SHP77 (cell line): ENCODE measurements around the gene PALS2.
A peak's percentile ranks its signal among the peaks of the same experiment; 100 is the strongest.

Experiments used
- DNase-seq, 2 experiments: peaks; one replicate each; lab custom pipeline; 2025; lab: John Stamatoyannopoulos, UW

Gene PALS2, protein sequence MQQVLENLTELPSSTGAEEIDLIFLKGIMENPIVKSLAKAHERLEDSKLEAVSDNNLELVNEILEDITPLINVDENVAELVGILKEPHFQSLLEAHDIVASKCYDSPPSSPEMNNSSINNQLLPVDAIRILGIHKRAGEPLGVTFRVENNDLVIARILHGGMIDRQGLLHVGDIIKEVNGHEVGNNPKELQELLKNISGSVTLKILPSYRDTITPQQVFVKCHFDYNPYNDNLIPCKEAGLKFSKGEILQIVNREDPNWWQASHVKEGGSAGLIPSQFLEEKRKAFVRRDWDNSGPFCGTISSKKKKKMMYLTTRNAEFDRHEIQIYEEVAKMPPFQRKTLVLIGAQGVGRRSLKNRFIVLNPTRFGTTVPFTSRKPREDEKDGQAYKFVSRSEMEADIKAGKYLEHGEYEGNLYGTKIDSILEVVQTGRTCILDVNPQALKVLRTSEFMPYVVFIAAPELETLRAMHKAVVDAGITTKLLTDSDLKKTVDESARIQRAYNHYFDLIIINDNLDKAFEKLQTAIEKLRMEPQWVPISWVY

DNA sequence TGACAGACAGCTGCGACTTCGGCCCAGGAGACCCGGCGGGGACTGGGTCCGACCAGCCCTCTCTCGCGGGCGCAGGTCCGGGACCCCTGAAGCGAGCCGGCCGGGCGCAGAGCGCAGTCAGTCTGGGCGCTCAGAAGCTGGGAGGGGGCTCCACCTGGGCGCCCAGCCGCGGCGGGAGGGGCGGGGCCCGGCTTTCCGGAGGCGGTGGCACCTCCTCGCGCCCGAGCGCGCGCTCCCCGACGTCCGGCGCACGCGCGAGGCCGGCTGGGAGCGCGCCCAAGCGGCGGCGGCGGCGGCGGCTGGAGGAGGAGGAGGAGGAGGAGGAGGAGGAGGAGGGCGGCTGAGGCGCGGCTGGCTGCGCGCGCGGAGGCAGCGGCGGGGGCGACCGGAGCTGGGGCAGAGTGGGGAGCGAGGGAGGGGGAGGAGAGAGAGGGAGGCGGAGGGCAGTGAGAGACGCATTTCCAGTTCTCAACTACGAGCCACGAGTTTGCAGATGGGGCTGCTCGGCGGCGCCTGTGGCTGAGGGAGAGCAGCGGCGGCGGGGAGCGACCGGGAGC lies at the start of gene PALS2:
PALS2 (plus strand) TSS at position 456 of the 557 bp plus-strand sequence. CDS start 50,216 bp downstream, outside the sequence.
- DNase-seq, result peak; percentile 39 to 83

DNA sequence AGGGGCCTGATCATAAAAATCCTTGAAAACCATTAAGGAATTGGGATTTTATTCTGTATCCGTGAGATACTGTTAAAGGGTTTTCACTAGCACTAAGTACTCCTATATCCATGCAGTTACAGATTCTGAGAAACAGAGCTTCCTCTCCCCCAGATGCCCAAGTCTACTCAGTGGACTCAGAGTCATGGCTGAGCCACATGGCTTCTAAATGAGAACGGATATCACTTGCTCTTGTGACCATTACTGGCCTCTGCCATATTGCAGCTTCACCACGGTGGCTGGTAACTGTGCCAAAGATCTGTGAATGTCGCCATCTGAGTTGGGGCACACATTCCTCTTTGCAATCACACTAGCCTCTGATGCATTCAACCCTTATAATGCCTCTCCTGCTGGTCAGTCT lies 42.0 kb upstream of the PALS2 start:
- no peak for DNase-seq

DNA sequence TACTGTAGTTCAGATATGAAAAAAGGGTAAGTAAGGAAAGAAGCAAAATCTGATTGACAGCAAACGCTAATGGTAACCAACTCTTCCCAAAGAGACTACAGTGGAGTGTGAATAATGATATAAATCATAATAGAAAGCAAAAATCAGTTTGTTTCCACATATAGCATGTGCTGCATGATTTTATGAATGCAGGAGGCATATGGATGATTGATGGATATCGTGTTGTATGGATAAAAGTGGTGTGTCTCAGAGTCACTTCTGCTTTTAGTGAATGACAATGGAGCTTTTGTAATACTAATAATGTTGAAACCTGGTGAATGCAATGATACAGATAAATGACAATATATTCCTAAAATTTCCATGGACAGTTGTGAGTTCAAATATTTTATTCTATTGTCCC lies 36.6 kb upstream of the PALS2 start:
- no peak for DNase-seq

DNA sequence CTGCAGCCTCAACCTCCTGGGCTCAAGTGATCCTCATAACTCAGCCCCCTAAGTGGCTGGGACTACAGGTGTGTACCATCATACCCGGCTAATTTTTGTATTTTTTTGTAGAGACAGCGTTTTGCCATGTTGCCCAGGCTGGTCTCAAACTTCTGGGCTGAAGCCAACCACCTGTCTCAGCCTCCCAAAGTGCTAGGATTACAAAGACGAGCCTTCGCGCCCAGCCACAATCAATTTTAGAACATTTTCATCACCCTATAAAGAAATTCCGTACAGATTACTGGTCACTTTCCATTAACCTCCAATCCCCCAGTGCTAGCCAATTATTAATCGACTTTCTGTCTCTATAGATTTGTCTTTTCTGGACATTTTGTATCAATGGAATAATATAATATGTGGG lies 32.3 kb upstream of the PALS2 start:
- DNase-seq, result no peak

DNA sequence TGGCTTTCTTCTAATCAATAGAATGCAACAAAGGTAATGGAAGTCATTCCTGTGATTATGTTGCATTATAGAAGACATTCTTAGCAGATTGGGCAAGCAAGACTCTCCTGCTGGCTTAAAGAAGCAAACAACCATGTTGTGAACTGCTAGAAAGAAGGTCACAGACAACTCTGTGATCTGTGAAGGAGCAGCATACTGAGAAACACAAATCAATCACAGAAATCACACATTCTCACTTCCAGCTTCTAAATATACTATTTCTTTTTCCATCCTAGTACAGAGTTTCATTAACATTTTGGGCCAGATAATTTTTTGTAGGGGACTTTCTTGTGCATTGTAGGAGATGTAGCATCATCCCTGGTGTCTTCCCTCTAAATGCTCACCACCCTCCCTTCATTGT lies 28.0 kb upstream of the PALS2 start:
- no peak for DNase-seq

DNA sequence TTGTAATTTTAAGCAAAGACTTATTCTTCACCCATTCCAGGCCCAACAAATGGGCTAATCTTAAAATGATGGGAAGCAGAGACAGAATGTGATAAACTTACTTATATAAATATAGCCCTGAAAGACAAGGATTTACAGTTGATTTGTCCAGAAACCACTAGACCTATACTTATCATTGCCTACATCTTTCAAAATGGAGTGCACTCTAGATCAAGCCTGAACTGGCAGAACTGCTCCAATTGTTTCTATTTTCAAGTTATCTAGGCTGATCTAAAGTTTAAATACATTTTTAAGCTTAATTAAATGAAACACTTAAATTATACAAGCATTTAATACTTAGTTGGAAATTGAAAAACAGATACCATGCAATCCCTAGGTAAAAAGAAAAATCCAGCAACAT lies 24.9 kb upstream of the PALS2 start:
- DNase-seq, result no peak

DNA sequence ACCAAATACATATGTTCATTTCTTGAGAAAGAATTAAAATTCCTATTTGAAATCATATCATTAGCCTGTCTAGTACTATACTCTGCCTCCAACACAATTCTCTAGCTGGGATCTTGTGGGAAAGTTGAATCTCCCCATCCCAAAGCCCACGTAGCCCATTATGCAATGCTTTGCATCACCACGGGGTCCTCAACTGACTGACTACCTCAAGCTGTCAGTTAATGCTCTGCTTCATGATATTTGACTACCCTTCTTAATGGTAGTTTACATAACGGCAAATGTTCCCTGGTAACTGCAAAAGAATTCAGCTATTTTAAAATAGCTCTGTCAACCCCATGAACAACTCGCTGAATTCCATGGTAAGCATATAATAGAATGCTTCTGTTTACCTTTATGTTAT lies 23.3 kb upstream of the PALS2 start:
- no peak for DNase-seq

DNA sequence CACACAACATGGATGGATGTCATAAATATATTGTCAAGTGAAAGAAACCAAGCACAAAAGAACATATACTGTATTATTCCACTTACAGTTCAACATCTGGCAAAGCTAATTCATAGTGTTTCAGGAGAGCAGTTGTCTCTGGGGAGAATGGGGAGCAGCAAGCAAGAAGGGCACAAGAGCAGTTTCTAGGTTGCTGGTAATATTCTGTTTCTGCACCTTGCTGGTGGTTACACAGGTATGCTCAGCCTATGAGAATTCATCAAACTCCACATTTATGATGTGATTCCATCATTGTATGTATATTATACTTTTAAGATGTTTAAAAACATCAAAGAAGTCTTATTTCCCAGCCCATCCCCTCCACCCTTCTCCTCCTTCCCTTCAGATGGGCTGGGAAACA lies 18.1 kb upstream of the PALS2 start:
- DNase-seq, result no peak

DNA sequence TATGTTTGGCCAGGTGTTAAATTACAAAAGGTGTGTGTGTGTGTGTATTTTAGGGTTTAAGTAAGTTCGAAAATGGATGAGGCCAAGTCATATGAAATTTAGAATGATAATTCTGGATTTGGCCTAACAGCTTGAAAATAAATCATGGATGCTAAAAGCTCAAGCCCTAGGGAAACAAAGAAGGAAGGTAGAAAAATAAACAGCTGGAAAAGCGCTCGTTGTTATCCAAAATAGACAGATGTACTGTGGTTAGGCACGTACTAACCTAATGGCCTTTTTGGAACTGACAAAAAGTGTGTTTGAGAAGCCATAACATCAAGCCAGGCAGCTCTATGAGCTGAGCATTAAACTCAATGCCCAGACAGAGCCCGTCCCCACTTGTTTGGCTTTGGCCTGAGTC lies 17.5 kb upstream of the PALS2 start:
- no peak for DNase-seq

DNA sequence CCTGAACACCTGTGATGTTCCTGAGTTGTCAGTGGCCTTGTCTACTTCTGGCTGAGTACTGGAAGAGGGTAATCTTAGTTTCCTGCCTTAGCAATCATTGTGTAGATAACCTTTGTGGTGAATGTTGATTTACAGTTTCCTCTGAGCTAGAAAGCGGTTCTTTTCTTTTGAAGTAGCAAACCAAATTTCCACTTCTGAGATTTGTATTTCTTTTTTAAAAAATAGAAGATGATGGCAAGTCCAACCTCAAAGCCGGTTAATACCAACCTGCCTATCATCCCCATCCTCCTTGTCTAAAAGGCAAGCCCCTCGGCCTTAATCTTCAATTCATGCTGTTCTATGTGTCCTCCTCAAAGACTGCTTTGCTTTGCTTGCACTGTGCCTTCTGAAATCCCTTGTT lies 12.5 kb upstream of the PALS2 start:
- no peak for DNase-seq

DNA sequence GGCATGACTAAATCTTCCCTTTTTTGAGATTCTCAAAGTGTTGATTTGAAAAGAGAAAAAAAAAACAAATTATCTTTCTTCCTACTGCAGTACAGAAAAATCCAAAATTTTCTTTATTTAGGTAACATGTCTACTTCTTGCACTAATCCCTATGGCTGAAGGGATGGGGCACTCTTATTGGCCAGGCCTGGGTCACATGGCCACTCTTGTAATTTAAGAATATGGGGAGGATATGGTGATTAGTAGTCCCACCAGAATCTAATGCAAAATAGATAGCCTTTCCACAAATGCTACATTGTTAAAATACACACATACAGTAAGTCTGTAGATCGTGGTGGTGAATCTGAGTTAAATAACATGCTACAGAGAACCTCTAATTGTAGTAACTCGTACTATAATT lies 7.0 kb upstream of the PALS2 start:
- no peak for DNase-seq

DNA sequence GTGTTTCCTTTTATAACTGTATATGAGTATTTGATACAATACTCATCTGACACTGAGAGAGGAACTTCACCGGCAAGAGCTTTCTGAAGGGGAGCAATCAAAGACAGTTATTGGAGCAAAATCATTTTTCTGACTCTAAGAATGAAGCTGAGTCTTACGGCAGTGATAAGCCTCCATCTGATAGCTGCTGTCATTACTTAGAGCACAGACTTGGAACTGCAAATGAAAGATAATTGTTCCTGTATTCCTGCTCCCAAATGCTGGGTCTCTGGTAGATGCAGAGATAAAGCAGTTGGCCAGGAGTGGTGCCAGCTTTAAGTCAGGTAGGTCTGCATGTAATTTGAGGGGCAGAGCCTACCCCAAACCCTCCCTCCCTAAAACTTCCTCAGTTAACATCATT lies 2.3 kb upstream of the PALS2 start:
- no peak for DNase-seq

DNA sequence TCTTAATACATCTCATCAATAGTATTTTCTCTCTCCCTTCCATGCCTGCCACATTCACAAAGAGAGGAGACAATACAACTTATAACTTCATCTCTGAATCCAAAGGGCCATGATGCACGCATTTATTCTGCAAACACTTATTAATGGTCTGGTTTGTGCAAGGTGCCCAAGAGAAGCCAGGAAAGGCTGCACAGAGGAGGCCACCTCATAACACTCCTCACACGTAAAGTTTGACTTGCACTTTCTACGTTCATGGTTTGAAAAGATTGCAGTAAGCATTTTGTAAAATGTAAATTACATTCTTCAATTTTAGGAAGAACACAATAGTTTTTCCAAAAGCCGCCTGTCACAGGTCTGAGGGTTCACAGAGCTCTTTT lies 1.2 kb upstream of the PALS2 start:
- no peak for DNase-seq

DNA sequence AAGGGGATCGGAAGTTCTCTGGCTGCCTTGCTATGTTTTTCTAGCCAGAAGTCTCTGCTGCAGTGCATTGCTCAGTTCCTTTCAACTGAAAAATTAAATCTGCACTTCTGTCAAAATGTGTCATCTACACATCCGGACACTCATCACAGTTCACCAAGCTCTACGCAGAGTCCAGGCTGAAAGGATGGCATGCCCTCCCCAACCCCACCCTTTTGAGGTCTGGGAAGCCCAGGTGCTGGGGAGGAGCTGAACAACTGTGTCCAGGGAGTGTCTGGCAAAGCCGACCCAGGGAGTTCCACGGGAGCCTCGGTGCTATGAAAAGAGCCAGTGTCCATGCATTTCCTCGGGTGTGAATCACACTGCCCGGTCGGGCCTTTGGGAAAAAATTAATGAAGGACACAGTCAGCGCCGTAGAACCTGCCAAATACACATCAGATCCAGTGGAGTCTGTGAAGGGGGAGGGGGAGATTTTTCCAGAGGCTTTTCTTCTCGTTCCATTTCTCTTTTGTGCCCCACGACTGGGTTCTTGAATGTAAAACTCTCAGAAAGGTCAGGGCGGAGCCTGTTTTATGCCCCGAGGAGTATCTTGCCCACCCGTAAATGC lies 757 bp upstream of the PALS2 start:
- peak in 1 of 2 experiments; percentile 61 for DNase-seq

DNA sequence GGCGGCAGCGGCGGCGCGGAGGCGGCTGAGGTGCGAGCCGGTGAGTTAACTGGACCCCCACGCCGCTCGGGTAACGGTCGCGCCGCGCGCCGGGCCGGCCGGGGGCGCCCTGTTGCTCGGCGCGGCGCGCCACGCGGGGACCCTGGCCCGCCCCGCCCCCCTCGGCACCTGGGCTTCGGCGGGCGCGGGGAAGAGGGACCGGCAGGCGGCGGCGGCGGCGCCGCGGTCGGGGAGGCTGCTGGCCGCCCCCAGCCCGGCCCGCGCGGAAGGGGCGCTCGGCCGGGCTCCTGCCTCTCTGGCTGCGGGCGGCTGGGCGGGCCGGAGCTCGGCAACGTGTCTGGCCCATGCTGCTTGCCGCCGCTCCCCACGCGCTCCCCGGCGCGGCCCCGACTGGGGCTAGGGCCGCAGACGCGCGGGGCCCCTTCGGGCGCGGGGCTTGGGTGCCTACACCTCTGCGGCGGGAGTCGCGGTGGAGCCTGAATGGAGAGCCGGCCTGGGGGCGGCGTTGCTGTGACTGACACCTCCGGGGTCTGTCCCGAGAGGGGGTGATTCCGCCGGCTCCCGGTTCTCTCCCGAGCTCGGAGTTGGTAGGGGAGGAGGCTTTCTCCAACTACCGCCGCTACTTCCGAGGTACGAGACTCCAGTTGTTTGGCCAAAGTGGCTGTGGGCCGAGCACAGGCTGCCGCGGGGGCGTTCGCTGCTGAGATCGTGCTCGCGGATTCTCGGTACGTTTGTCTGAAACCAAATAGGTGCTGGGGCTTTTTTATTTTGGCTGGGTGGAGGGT lies 494 bp downstream of the PALS2 start:
- DNase-seq, result peak; percentile 38 to 72

DNA sequence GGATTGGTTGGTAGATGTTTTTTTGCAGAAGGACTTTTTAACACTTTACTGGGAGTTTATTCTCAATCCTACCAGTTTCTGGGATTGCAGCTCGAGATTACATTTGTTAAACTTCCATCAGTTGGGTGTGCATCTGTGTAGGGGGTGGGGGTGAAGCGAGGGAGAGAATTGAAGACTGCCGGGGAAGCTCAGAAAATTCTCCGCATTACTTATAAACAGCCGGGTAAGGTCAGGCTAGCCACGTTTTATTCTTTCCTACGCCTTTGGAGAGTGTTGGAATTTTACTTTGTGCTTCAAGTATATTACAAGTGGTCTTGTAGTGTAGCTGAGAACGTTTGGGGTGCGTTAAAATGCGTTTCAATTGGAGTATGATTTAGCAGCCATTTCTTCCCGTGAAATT lies 1.1 kb downstream of the PALS2 start:
- no peak for DNase-seq

DNA sequence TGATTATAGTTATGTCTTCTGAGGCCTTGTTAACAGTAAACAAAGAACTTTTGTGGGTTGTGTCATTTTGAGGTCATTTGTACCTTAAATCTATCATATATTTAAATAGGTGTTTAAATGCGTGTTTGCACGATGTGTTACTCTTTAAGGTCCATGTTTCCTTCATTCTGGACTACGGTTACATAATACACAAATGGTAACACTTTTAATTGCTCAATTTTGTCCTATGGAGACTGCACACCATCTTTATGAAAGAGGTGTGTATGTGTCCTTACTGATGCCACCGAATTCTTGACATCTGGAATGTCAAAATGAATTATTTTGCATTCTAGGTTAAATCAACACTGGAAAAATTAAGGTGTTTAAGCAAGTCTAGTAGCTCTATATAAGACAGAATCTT lies 1.7 kb downstream of the PALS2 start:
- DNase-seq, result no peak

DNA sequence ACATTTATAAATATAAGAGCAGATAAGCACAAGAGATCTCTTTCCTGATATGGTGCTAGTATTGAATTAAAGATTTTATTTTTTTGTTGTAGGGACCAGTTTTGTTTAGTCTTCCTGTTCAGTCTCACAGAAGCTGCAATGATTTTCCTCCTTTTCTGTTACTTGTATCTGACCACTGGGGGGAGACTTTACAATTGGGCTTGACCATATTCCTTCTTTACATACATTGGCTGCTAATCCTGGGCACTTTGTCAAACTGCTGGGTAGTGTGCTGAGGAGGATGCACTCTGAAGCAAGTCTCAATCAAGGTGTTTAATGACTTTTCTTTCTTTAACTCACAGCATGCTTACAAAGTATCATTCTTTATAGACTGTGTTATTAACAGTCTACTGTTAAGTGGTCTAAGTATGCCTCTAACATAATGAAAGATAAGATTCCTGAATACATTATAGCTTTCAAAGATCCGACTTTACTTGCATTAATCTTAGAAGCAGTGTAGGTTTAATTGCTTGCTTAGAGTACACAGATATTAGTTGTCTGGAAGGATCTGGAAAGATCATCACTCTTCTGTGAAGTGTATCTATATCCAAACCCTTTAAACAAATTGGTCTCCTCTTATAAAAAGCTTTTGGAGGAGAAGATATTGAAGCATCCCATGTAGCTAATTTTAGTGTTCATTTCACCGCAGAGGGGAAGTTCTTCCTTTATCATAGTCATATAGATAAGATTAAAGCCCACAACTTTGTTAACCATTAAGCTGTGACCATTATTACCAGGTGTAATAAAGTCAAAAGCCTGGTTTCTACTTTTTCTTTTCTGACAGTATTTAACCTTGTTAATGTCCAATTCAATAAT lies 3.1 kb downstream of the PALS2 start:
- DNase-seq, result peak; percentile 43 to 75

DNA sequence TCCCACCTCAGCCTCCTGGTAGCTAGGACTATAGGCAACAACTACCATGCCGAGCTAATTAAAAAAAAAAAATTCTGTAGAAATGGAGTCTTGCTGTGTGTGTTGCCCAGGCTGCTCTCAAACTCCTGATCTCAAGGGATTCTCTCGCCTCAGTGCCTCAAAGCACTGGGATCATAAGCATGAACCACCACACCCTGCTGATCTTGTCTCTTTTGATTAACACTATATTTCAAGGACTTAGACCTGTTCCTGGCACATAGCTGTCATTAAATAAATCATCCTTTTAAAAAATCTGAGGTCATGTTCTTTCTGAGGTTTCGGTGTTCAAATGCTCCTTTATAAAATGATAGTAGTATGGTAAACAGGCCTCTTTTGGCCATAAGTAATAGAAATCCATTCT lies 4.8 kb downstream of the PALS2 start:
- DNase-seq, result no peak

DNA sequence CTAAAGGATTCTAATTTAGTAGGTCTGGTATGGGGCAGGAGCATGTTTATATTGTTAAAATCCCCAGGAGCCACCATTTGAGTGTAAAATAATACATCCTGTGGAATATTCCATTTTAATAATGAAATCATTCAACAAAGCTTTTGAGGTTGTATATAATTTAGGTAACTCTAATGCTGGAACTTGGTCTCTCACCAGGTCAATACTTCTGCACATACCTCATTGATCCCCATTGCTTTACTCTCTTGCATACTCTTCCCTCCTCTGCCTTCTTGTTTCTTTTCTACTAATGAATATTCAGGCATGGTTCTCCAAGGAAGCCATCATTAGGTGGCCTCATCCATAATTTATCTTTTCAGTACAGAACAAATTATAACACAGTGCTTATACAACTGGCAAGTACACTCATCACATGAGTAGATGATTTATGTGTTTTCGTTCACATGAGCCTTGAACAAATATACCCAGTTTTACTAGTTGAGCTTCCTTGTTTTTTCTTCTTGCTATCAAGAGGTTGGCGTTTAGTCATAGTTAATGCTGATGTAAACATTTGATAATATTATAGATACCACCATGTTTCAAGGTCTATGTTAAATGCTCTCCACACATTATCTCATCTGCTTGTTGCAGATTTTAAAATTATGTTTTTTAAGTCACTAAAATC lies 7.2 kb downstream of the PALS2 start:
- peak; percentile 23 to 71 for DNase-seq

DNA sequence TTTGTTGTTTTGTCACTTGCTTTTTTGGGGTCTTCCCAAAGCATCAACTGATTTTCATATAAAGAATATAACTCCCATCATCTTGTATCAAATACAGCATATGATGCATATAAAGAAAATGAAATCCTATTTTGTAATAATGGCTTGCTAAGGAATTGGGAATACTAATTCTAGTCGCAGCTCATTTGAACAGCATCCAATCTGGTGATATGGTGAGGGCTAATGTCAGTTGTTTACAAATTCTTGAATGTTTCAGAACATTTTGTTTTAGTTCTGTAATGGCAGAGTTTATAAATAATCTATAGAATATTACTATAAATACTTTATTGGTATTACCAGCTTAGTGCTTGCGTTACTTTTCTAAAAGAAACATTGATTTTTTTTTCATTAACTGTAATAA lies 8.9 kb downstream of the PALS2 start:
- DNase-seq, result no peak
